ENCODE measurements around the gene PAX1. TPM values are rescaled to one million over a fixed set of nuclear protein-coding genes. Genes with fewer than 3 reads are reported as not detected.
A peak's percentile ranks its signal among the peaks of the same experiment; 100 is the strongest.

The PAX1 gene
- total RNA-seq, 8 experiments from 2014 or later, result 0.08 to 0.78 (median 0.33) TPM; not detected in 2

GRCh38 chr20:21706261-21707195 lies 1.1 kb downstream of the PAX1 start:
- 0 to 95% (median 2%) methylated on average over 3 to 44 of the region's 76 CpGs; no CpG with 5 or more reads in 1 of the 10 experiments for WGBS, 10 experiments
- peak in 1 of 8 experiments; percentile 3 for ATAC-seq (replicated peaks in 6 of 8)
- Histone ChIP-seq H3K4me1 (replicated peaks in 1 of 2) (peaks cover 0 to 5% of the 10 kb centered on the region in 2 donors), H3K4me3 (peak overlapping the region in 1 of 5 donors; percentile 27), H3K27ac (no peak overlapping the region)
- in situ Hi-C loops (cut with MboI; ENCODE audit: low pct_unique_long_range_greater_than_20kb in 2 of 9, low sequenced_read_pairs in 9 of 9, unreplicated experiment in 9 of 9), result loop anchor here in 2 of 9 experiments (25.0 kb wide), 3 partner anchors 406 to 606 kb away; no protein-coding TSS in a partner anchor

- ATAC-seq (replicated peaks in 6 of 8), result no peak
- no peak overlapping the region for H3K4me3 ChIP-seq
- H3K4me1 ChIP-seq (replicated peaks in 1 of 2), result peaks cover 0 to 5% of the 10 kb centered on the region in 2 donors
- H3K27ac ChIP-seq, result no peak overlapping the region
- in situ Hi-C loops (cut with MboI; ENCODE audit: low pct_unique_long_range_greater_than_20kb in 2 of 9, low sequenced_read_pairs in 9 of 9, unreplicated experiment in 9 of 9), result loop anchor here in 2 of 9 experiments (25.0 kb wide), 3 partner anchors 405 to 605 kb away; no protein-coding TSS in a partner anchor
- WGBS, 10 experiments, result 0 to 76% (median 33%) methylated on average over 1 to 6 of the region's 7 CpGs; no CpG with 5 or more reads in 3 of the 10 experiments
These were observed 1.8 kb downstream of the PAX1 start for GRCh38 chr20:21707267-21707666.

GRCh38 chr20:21707999-21708737 lies 2.7 kb downstream of the PAX1 start:
- in situ Hi-C loops (cut with MboI; ENCODE audit: low pct_unique_long_range_greater_than_20kb in 2 of 9, low sequenced_read_pairs in 9 of 9, unreplicated experiment in 9 of 9), result loop anchor here in 2 of 9 experiments (25.0 kb wide), 3 partner anchors 404 to 604 kb away; no protein-coding TSS in a partner anchor
- no peak overlapping the region for H3K4me3 ChIP-seq
- ATAC-seq (replicated peaks in 6 of 8), result no peak

GRCh38 chr20:21708738-21709534 lies 3.5 kb downstream of the PAX1 start:
- no peaks in the 10 kb centered on the region for H3K4me1 ChIP-seq (replicated peaks in 1 of 2)
- no peak overlapping the region for H3K4me3 ChIP-seq
- in situ Hi-C loops (cut with MboI; ENCODE audit: low pct_unique_long_range_greater_than_20kb in 2 of 9, low sequenced_read_pairs in 9 of 9, unreplicated experiment in 9 of 9), result loop anchor here in 2 of 9 experiments (25.0 kb wide), 3 partner anchors 403 to 603 kb away; no protein-coding TSS in a partner anchor
- 2 to 81% (median 17%) methylated on average over 1 to 13 of the region's 43 CpGs; no CpG with 5 or more reads in 2 of the 10 experiments for WGBS, 10 experiments
- ATAC-seq (replicated peaks in 6 of 8), result no peak
- H3K27ac ChIP-seq, result no peak overlapping the region

More at GRCh38 chr20:21707999-21708737, 2.7 kb downstream of the PAX1 start:
- Histone ChIP-seq H3K27ac (no peak overlapping the region), H3K4me1 (replicated peaks in 1 of 2) (peaks cover 0 to 4% of the 10 kb centered on the region in 2 donors)
- WGBS, 10 experiments, result 0 to 20% (median 10%) methylated on average over 1 to 10 of the region's 33 CpGs; no CpG with 5 or more reads in 3 of the 10 experiments

GRCh38 chr20:21709535-21709904 lies 4.1 kb downstream of the PAX1 start:
- in situ Hi-C loops (cut with MboI; ENCODE audit: low pct_unique_long_range_greater_than_20kb in 2 of 9, low sequenced_read_pairs in 9 of 9, unreplicated experiment in 9 of 9), result loop anchor here in 2 of 9 experiments (25.0 kb wide), 3 partner anchors 403 to 603 kb away; no protein-coding TSS in a partner anchor
- no peak for ATAC-seq (replicated peaks in 6 of 8)
- Histone ChIP-seq H3K4me1 (replicated peaks in 1 of 2) (no peaks in the 10 kb centered on the region), H3K27ac (no peak overlapping the region), H3K4me3 (no peak overlapping the region)
- 0% methylated on average over 3 of the region's 6 CpGs; no CpG with 5 or more reads in 9 of the 10 experiments for WGBS, 10 experiments

- Histone ChIP-seq H3K4me3 (no peak overlapping the region), H3K4me1 (replicated peaks in 1 of 2) (no peaks in the 10 kb centered on the region), H3K27ac (no peak overlapping the region)
- ATAC-seq (replicated peaks in 6 of 8), result no peak
- in situ Hi-C loops (cut with MboI; ENCODE audit: low pct_unique_long_range_greater_than_20kb in 2 of 9, low sequenced_read_pairs in 9 of 9, unreplicated experiment in 9 of 9), result loop anchor here in 2 of 9 experiments (25.0 kb wide), 3 partner anchors 402 to 602 kb away; no protein-coding TSS in a partner anchor
- WGBS, 10 experiments, result 0 to 14% (median 0%) methylated on average over 1 to 3 of the region's 3 CpGs; no CpG with 5 or more reads in 4 of the 10 experiments
These were observed 4.9 kb downstream of the PAX1 start for GRCh38 chr20:21710341-21710740.

- Histone ChIP-seq H3K4me1 (replicated peaks in 1 of 2) (no peaks in the 10 kb centered on the region), H3K27ac (no peak overlapping the region), H3K4me3 (no peak overlapping the region)
- WGBS, 10 experiments, result 6 to 60% (median 29%) methylated on average over 1 to 5 of the region's 5 CpGs
- ATAC-seq (replicated peaks in 6 of 8), result no peak
- in situ Hi-C loops (cut with MboI; ENCODE audit: low pct_unique_long_range_greater_than_20kb in 2 of 9, low sequenced_read_pairs in 9 of 9, unreplicated experiment in 9 of 9), result loop anchor here in 2 of 9 experiments (25.0 kb wide), 3 partner anchors 401 to 601 kb away; no protein-coding TSS in a partner anchor
These were observed 5.5 kb downstream of the PAX1 start for GRCh38 chr20:21710863-21711431.

- H3K4me1 ChIP-seq (replicated peaks in 1 of 2), result no peaks in the 10 kb centered on the region
- WGBS, 10 experiments, result 0 to 56% (median 13%) methylated on average over 1 to 17 of the region's 17 CpGs; no CpG with 5 or more reads in 1 of the 10 experiments
- H3K27ac ChIP-seq, result no peak overlapping the region
- in situ Hi-C loops (cut with MboI; ENCODE audit: low pct_unique_long_range_greater_than_20kb in 2 of 9, low sequenced_read_pairs in 9 of 9, unreplicated experiment in 9 of 9), result loop anchor here in 2 of 9 experiments (25.0 kb wide), 3 partner anchors 400 to 600 kb away; no protein-coding TSS in a partner anchor
- H3K4me3 ChIP-seq, result no peak overlapping the region
- no peak for ATAC-seq (replicated peaks in 6 of 8)
These were observed 7.1 kb downstream of the PAX1 start for GRCh38 chr20:21712443-21713059.

- H3K4me3 ChIP-seq, result no peak overlapping the region
- ATAC-seq (replicated peaks in 6 of 8), result no peak
- in situ Hi-C loops (cut with MboI; ENCODE audit: low pct_unique_long_range_greater_than_20kb in 2 of 9, low sequenced_read_pairs in 9 of 9, unreplicated experiment in 9 of 9), result loop anchor here in 2 of 9 experiments (25.0 kb wide), 3 partner anchors 399 to 599 kb away; no protein-coding TSS in a partner anchor
- WGBS, 10 experiments, result 0 to 100% (median 28%) methylated on average over 1 to 9 of the region's 15 CpGs; no CpG with 5 or more reads in 4 of the 10 experiments
- no peaks in the 10 kb centered on the region for H3K4me1 ChIP-seq (replicated peaks in 1 of 2)
- no peak overlapping the region for H3K27ac ChIP-seq
These were observed 8.0 kb downstream of the PAX1 start for GRCh38 chr20:21713470-21713869.

GRCh38 chr20:21713901-21714296 lies 8.4 kb downstream of the PAX1 start:
- ATAC-seq (replicated peaks in 6 of 8), result no peak
- in situ Hi-C loops (cut with MboI; ENCODE audit: low pct_unique_long_range_greater_than_20kb in 2 of 9, low sequenced_read_pairs in 9 of 9, unreplicated experiment in 9 of 9), result loop anchor here in 2 of 9 experiments (25.0 kb wide), 3 partner anchors 398 to 598 kb away; no protein-coding TSS in a partner anchor
- WGBS, 10 experiments, result 0 to 88% (median 0%) methylated on average over 1 to 14 of the region's 26 CpGs; no CpG with 5 or more reads in 4 of the 10 experiments
- Histone ChIP-seq H3K27ac (no peak overlapping the region), H3K4me3 (no peak overlapping the region), H3K4me1 (replicated peaks in 1 of 2) (no peaks in the 10 kb centered on the region)

All from motor neuron (in vitro differentiated cells).